Measurements from ENCODE around the gene OLA1. TPM values are rescaled to one million over a fixed set of nuclear protein-coding genes. Genes with fewer than 3 reads are reported as not detected.

Gene OLA1
- total and polyA plus RNA-seq, 2 experiments from 2014 or later: 94.0 to 150 TPM

- DNase-seq (ENCODE audit: low read depth in 1 of 2, low spot score in 1 of 2): no peak
- H3K4me3 ChIP-seq: no peak overlapping the region
- TF ChIP-seq CTCF (IDR thresholded peaks at IDR 0.05; ENCODE audit: low read depth, low read length): no peak
- H3K27me3 ChIP-seq: no peaks in the 10 kb centered on the region
- H3K9me3 ChIP-seq (ENCODE audit: low read depth): no peaks in the 10 kb centered on the region
- H3K4me1 ChIP-seq (ENCODE audit: low read depth): no peaks in the 10 kb centered on the region
- peaks cover 3% of the 10 kb centered on the region for H3K36me3 ChIP-seq
- H3K27ac ChIP-seq: no peak overlapping the region
Measured at GRCh38 chr2:174218773-174219172, 29.6 kb downstream of the OLA1 start.

GRCh38 chr2:174217869-174218268 is 30.5 kb downstream of the OLA1 start:
- Histone ChIP-seq H3K27ac (no peak overlapping the region), H3K27me3 (no peaks in the 10 kb centered on the region), H3K4me3 (no peak overlapping the region), H3K9me3 (ENCODE audit: low read depth) (no peaks in the 10 kb centered on the region), H3K36me3 (peaks cover 3% of the 10 kb centered on the region), H3K4me1 (ENCODE audit: low read depth) (peaks cover 5% of the 10 kb centered on the region)
- TF ChIP-seq CTCF (IDR thresholded peaks at IDR 0.05; ENCODE audit: low read depth, low read length): no peak
- DNase-seq (ENCODE audit: low read depth in 1 of 2, low spot score in 1 of 2): no peak

GRCh38 chr2:174211954-174212353 is 36.4 kb downstream of the OLA1 start:
- peaks cover 22% of the 10 kb centered on the region for H3K4me1 ChIP-seq (ENCODE audit: low read depth)
- no peak for DNase-seq (ENCODE audit: low read depth in 1 of 2, low spot score in 1 of 2)
- no peak for TF ChIP-seq CTCF (IDR thresholded peaks at IDR 0.05; ENCODE audit: low read depth, low read length)
- H3K36me3 ChIP-seq: no peaks in the 10 kb centered on the region
- no peaks in the 10 kb centered on the region for H3K9me3 ChIP-seq (ENCODE audit: low read depth)
- no peak overlapping the region for H3K4me3 ChIP-seq
- no peaks in the 10 kb centered on the region for H3K27me3 ChIP-seq
- no peak overlapping the region for H3K27ac ChIP-seq

- Histone ChIP-seq H3K9me3 (ENCODE audit: low read depth) (no peaks in the 10 kb centered on the region), H3K27ac (no peak overlapping the region), H3K27me3 (no peaks in the 10 kb centered on the region), H3K4me1 (ENCODE audit: low read depth) (peaks cover 26% of the 10 kb centered on the region), H3K36me3 (no peaks in the 10 kb centered on the region), H3K4me3 (no peak overlapping the region)
- TF ChIP-seq CTCF (IDR thresholded peaks at IDR 0.05; ENCODE audit: low read depth, low read length): no peak
- DNase-seq (ENCODE audit: low read depth in 1 of 2, low spot score in 1 of 2): no peak
Measured at GRCh38 chr2:174210862-174211261, 37.5 kb downstream of the OLA1 start.

GRCh38 chr2:174209325-174209724 is 39.0 kb downstream of the OLA1 start:
- H3K4me1 ChIP-seq (ENCODE audit: low read depth): peaks cover 26% of the 10 kb centered on the region
- no peak for DNase-seq (ENCODE audit: low read depth in 1 of 2, low spot score in 1 of 2)
- H3K4me3 ChIP-seq: no peak overlapping the region
- H3K27ac ChIP-seq: no peak overlapping the region
- no peaks in the 10 kb centered on the region for H3K27me3 ChIP-seq
- no peak for TF ChIP-seq CTCF (IDR thresholded peaks at IDR 0.05; ENCODE audit: low read depth, low read length)
- H3K36me3 ChIP-seq: no peaks in the 10 kb centered on the region
- no peaks in the 10 kb centered on the region for H3K9me3 ChIP-seq (ENCODE audit: low read depth)

GRCh38 chr2:174208026-174208425 is 40.3 kb downstream of the OLA1 start:
- Histone ChIP-seq H3K27ac (no peak overlapping the region), H3K4me3 (no peak overlapping the region), H3K27me3 (no peaks in the 10 kb centered on the region), H3K9me3 (ENCODE audit: low read depth) (no peaks in the 10 kb centered on the region), H3K4me1 (ENCODE audit: low read depth) (peaks cover 22% of the 10 kb centered on the region), H3K36me3 (no peaks in the 10 kb centered on the region)
- TF ChIP-seq CTCF (IDR thresholded peaks at IDR 0.05; ENCODE audit: low read depth, low read length): no peak
- DNase-seq (ENCODE audit: low read depth in 1 of 2, low spot score in 1 of 2): no peak

Measured in cardiac muscle cell (in vitro differentiated cells and primary cell).